ENCODE data around the gene TDRD7. TPM values are rescaled to one million over a fixed set of nuclear protein-coding genes. Genes with fewer than 3 reads are reported as not detected.
A peak's percentile ranks its signal among the peaks of the same experiment; 100 is the strongest.

The TDRD7 gene
- total and polyA plus RNA-seq, 2 of the 8 experiments (the other 6 are each of a cell fraction or from before 2014, with no cell fraction given) = 1.2 to 2.3 TPM

DNA sequence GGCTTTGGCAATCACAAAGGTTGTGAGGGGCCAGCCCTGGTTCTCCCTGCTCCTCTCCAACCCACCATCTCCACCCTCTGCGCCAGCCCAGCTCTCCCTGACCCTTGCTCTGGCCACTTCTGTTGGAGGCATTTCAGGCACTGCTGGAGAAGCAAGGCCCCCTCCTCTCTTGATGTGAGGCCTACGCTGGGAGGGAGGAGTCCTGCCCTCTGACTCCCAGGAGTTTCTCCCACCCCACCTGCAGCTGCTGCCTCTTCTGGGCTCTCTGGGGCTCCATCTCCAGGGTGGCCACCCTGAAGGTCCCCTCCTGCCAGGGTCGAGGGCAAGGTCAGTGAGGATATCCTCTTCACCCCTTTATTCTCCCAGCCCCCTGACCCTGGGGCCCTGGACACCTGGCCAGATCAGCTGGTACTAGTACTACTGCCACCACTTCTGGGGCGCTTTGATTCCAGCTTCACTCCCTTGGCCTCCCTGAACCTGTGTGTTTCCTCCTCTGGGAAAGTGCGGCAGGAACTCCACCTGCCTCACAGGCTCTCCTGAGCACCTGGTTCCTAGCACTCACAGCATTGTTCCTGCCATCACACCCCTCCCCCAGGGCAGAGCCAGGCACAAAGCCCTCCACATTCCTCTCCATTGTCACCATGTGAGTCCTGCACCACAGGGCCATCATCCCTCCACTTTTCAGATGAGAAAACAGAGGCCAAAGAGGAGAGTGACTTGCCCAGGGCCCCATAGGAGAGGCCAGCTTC lies 23.8 kb upstream of the TDRD7 start (continued):
- TF ChIP-seq, protein P1, sequence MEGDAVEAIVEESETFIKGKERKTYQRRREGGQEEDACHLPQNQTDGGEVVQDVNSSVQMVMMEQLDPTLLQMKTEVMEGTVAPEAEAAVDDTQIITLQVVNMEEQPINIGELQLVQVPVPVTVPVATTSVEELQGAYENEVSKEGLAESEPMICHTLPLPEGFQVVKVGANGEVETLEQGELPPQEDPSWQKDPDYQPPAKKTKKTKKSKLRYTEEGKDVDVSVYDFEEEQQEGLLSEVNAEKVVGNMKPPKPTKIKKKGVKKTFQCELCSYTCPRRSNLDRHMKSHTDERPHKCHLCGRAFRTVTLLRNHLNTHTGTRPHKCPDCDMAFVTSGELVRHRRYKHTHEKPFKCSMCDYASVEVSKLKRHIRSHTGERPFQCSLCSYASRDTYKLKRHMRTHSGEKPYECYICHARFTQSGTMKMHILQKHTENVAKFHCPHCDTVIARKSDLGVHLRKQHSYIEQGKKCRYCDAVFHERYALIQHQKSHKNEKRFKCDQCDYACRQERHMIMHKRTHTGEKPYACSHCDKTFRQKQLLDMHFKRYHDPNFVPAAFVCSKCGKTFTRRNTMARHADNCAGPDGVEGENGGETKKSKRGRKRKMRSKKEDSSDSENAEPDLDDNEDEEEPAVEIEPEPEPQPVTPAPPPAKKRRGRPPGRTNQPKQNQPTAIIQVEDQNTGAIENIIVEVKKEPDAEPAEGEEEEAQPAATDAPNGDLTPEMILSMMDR (IDR thresholded peaks at IDR 0.05; ENCODE audit: control extremely low read depth in 1 of 3, insufficient read depth in 1 of 3, low read depth in 1 of 3, low read length in 3 of 3) = no peak
- peak; percentile 68; the same call in 1 of the 2 replicates for TF ChIP-seq TEAD4 (IDR thresholded peaks at IDR 0.05; ENCODE audit: low read depth, low read length)
- TF ChIP-seq NRF1 (IDR thresholded peaks at IDR 0.05; ENCODE audit: low read depth, low read length) = no peak
- no peak for TF ChIP-seq GABPA (IDR thresholded peaks at IDR 0.05; ENCODE audit: borderline replicate concordance, insufficient read depth, low read length)
- no peak for TF ChIP-seq CBX5 (IDR thresholded peaks at IDR 0.05; ENCODE audit: low read depth, low read length)
- TF ChIP-seq EP300 (IDR thresholded peaks at IDR 0.05; ENCODE audit: borderline replicate concordance in 1 of 2, low read depth in 2 of 2, low read length in 2 of 2) = peak; percentile 3 to 11; a peak in 1 of 3 replicates
- TF ChIP-seq BRCA1 (IDR thresholded peaks at IDR 0.05; ENCODE audit: low read depth, low read length) = no peak
- TF ChIP-seq CTBP2 (IDR thresholded peaks at IDR 0.05; ENCODE audit: borderline replicate concordance, insufficient read depth, insufficient read length, low read length) = no peak
- no peak for TF ChIP-seq KDM5A (IDR thresholded peaks at IDR 0.05; ENCODE audit: low read length)
- TF ChIP-seq RBBP5 (IDR thresholded peaks at IDR 0.05; ENCODE audit: borderline replicate concordance, low read depth, low read length) = no peak
- TF ChIP-seq TAF1 (IDR thresholded peaks at IDR 0.05; ENCODE audit: low read depth, low read length) = no peak
- TF ChIP-seq JUND (IDR thresholded peaks at IDR 0.05; ENCODE audit: low read length) = no peak
- TF ChIP-seq SP2 (IDR thresholded peaks at IDR 0.05; ENCODE audit: low read length) = no peak
- no peak for TF ChIP-seq NANOG (IDR thresholded peaks at IDR 0.05; ENCODE audit: insufficient read depth, low read depth, low read length, poor library complexity, severe bottlenecking)
- TF ChIP-seq SIX5 (IDR thresholded peaks at IDR 0.05; ENCODE audit: low read depth, low read length) = no peak
- peak; percentile 57; the same call in 1 of the 2 replicates for TF ChIP-seq SP1 (IDR thresholded peaks at IDR 0.05; ENCODE audit: low read depth, low read length)
- TF ChIP-seq PHF8 (conservative IDR thresholded peaks at IDR 0.05; ENCODE audit: low read depth, low read length) = no peak
- TF ChIP-seq RNF2 (IDR thresholded peaks at IDR 0.05; ENCODE audit: borderline replicate concordance, low read depth, low read length, missing control alignments, poor library complexity, severe bottlenecking) = no peak
- no peak for TF ChIP-seq POLR2A (IDR thresholded peaks at IDR 0.05; ENCODE audit: control extremely low read depth in 1 of 2, low read depth in 2 of 2, low read length in 2 of 2)
- no peak for TF ChIP-seq SUZ12 (IDR thresholded peaks at IDR 0.05; ENCODE audit: low read length)
- TF ChIP-seq BACH1 (IDR thresholded peaks at IDR 0.05; ENCODE audit: low read length) = no peak
- no peak for TF ChIP-seq SIRT6 (IDR thresholded peaks at IDR 0.05; ENCODE audit: low read length)

Measured in H1 (cell line).